Caco-2 (cell line): ENCODE data around the gene NFASC. TPM values are rescaled to one million over a fixed set of nuclear protein-coding genes. Genes with fewer than 3 reads are reported as not detected.

Experiments used
- BruUV-seq: library from RNA; stranded (reverse); fragments of 400-500 nt; replicated peaks from 2 replicates; lab custom pipeline; 2021; lab: Mats Ljungman, UMichigan
- CTCF ChIA-PET: fragments of 300-600 bp; sonication (Branson Sonifier 250); formaldehyde crosslinking; loops from one replicate; lab custom pipeline; 2022; ENCODE audit warnings: antibody characterized with exemption; lab: Charles Lee
- POLR2A ChIA-PET: fragments of 300-600 bp; sonication (Branson Sonifier 250); formaldehyde crosslinking; loops from one replicate; lab custom pipeline; 2022; ENCODE audit warnings: antibody characterized with exemption; lab: Charles Lee
- DNase-seq, 2 experiments: peaks; one replicate each; pipeline versions ENCODE4 v3.0.0 to v3.0.0-alpha.2; 2020 to 2022
- H3K27me3 ChIP-seq: replicated peaks from 2 replicates; pipeline ENCODE4 v1.6.0; 2011; ENCODE audit warnings: low read length; ENCODE audit not compliant: control insufficient read depth, insufficient read depth
- H3K36me3 ChIP-seq: 2 replicates; pipeline ENCODE4 v1.5.1; 2011; ENCODE audit warnings: low read length; ENCODE audit not compliant: control insufficient read depth, insufficient read depth
- H3K4me1 ChIP-seq: fragments of 250-450 bp; sonication (Bioruptor Pico); 2 replicates; pipeline ENCODE4 v1.5.1; 2020; ENCODE audit warnings: mild to moderate bottlenecking
- H3K4me3 ChIP-seq: 2 replicates; pipeline ENCODE4 v1.5.1; 2011; ENCODE audit warnings: low read depth, mild to moderate bottlenecking, control low read depth, low read length
- H3K9me3 ChIP-seq: fragments of 250-450 bp; sonication (Bioruptor Pico); 2 replicates; pipeline ENCODE4 v1.5.1; 2020; ENCODE audit warnings: mild to moderate bottlenecking, moderate library complexity
- H3K27ac Mint-ChIP-seq: one replicate; pipeline ENCODE4 v1.8.0; 2022; ENCODE audit warnings: mixed read lengths; ENCODE audit not compliant: unreplicated experiment
- H3K27me3 Mint-ChIP-seq: one replicate; pipeline ENCODE4 v1.8.0; 2022; ENCODE audit warnings: mixed read lengths; ENCODE audit not compliant: insufficient read depth, unreplicated experiment
- H3K36me3 Mint-ChIP-seq: one replicate; pipeline ENCODE4 v1.8.0; 2022; ENCODE audit warnings: mild to moderate bottlenecking, mixed read lengths; ENCODE audit not compliant: insufficient read depth, unreplicated experiment
- H3K4me1 Mint-ChIP-seq: one replicate; pipeline ENCODE4 v1.8.0; 2022; ENCODE audit warnings: low read depth, mixed read lengths; ENCODE audit not compliant: unreplicated experiment
- H3K4me3 Mint-ChIP-seq: one replicate; pipeline ENCODE4 v1.8.0; 2022; ENCODE audit warnings: mild to moderate bottlenecking, moderate library complexity, mixed read lengths; ENCODE audit not compliant: unreplicated experiment
- H3K9me3 Mint-ChIP-seq: one replicate; pipeline ENCODE4 v1.8.0; 2022; ENCODE audit warnings: mixed read lengths; ENCODE audit not compliant: unreplicated experiment
- CTCF ChIP-seq, 2 experiments: fragments of 200-600 bp in 1 of 2; IDR thresholded peaks; 1 replicate in 1 of 2; 2 replicates in 1 of 2; pipeline versions ENCODE4 v1.5.1 to v1.8.0; 2011 to 2022; ENCODE audit warnings: antibody characterized with exemption in 1 of 2, control low read depth in 1 of 2, inconsistent platforms in 1 of 2, low read depth in 1 of 2, low read length in 1 of 2, mild to moderate bottlenecking in 1 of 2, moderate library complexity in 1 of 2; ENCODE audit not compliant: insufficient read depth in 1 of 2, severe bottlenecking in 1 of 2, unreplicated experiment in 1 of 2
- intact Hi-C: fragments of 100-400 bp; cut with micrococcal nuclease; formaldehyde crosslinking; loops from one replicate; pipeline ENCODE4 v1.10.0; 2022; ENCODE audit not compliant: unreplicated experiment
- total RNA-seq: library from RNA; stranded (reverse); gene quantifications from 2 replicates; pipeline ENCODE4 v1.2.3, GENCODE V29; 2022

The NFASC gene
- total RNA-seq, 1 experiment from 2014 or later: 1.3 TPM

GRCh38 chr1:205004351-205004750 is 133.7 kb downstream of the NFASC start:
- H3K36me3 Mint-ChIP-seq: no peaks in the 10 kb centered on the region
- H3K4me1 Mint-ChIP-seq: peaks cover 10% of the 10 kb centered on the region
- BruUV-seq: no TSS peak
- POLR2A ChIA-PET: no interaction called here
- Histone ChIP-seq H3K9me3 (no peaks in the 10 kb centered on the region), H3K27me3 (no peaks in the 10 kb centered on the region), H3K4me1 (peaks cover 11% of the 10 kb centered on the region; the same call in 1 of the 2 replicates), H3K36me3 (no peaks in the 10 kb centered on the region), H3K4me3 (no peak overlapping the region)
- intact Hi-C loops: no loop called here
- TF ChIP-seq CTCF (IDR thresholded peaks at IDR 0.05; ENCODE audit: insufficient read depth in 1 of 2, low read depth in 1 of 2, low read length in 1 of 2, severe bottlenecking in 1 of 2, unreplicated experiment in 1 of 2): no peak
- no peaks in the 10 kb centered on the region for H3K9me3 Mint-ChIP-seq
- no peak overlapping the region for H3K4me3 Mint-ChIP-seq
- no peak overlapping the region for H3K27ac Mint-ChIP-seq
- CTCF ChIA-PET: interaction anchor here (1.5 kb wide), 1 partner anchor 15 kb away, joined by 6 read pairs; no protein-coding TSS in a partner anchor
- DNase-seq: no peak
- peaks cover 8% of the 10 kb centered on the region for H3K27me3 Mint-ChIP-seq

- no peak overlapping the region for H3K4me3 ChIP-seq
- peaks cover 7% of the 10 kb centered on the region for H3K4me1 ChIP-seq
- no peaks in the 10 kb centered on the region for H3K27me3 ChIP-seq
- no peaks in the 10 kb centered on the region for H3K9me3 Mint-ChIP-seq
- intact Hi-C loops: no loop called here
- no peak for TF ChIP-seq CTCF (IDR thresholded peaks at IDR 0.05; ENCODE audit: insufficient read depth in 1 of 2, low read depth in 1 of 2, low read length in 1 of 2, severe bottlenecking in 1 of 2, unreplicated experiment in 1 of 2)
- H3K4me1 Mint-ChIP-seq: peaks cover 1% of the 10 kb centered on the region
- ChIA-PET CTCF (no interaction called here), POLR2A (no interaction called here)
- DNase-seq: no peak
- no peaks in the 10 kb centered on the region for H3K36me3 ChIP-seq
- H3K36me3 Mint-ChIP-seq: no peaks in the 10 kb centered on the region
- H3K9me3 ChIP-seq: no peaks in the 10 kb centered on the region
- no TSS peak for BruUV-seq
- no peak overlapping the region for H3K27ac Mint-ChIP-seq
- no peak overlapping the region for H3K4me3 Mint-ChIP-seq
- H3K27me3 Mint-ChIP-seq: peaks cover 8% of the 10 kb centered on the region
Observed at GRCh38 chr1:205008896-205009295, 138.2 kb downstream of the NFASC start.

GRCh38 chr1:205009670-205010069 is 139.0 kb downstream of the NFASC start:
- no peaks in the 10 kb centered on the region for H3K4me1 Mint-ChIP-seq
- H3K27me3 Mint-ChIP-seq: peaks cover 8% of the 10 kb centered on the region
- TF ChIP-seq CTCF (IDR thresholded peaks at IDR 0.05; ENCODE audit: insufficient read depth in 1 of 2, low read depth in 1 of 2, low read length in 1 of 2, severe bottlenecking in 1 of 2, unreplicated experiment in 1 of 2): no peak
- intact Hi-C loops: no loop called here
- CTCF ChIA-PET: no interaction called here
- no peak for DNase-seq
- H3K4me3 Mint-ChIP-seq: no peak overlapping the region
- H3K9me3 Mint-ChIP-seq: no peaks in the 10 kb centered on the region
- Histone ChIP-seq H3K4me3 (no peak overlapping the region), H3K9me3 (no peaks in the 10 kb centered on the region), H3K27me3 (no peaks in the 10 kb centered on the region), H3K36me3 (no peaks in the 10 kb centered on the region), H3K4me1 (peaks cover 7% of the 10 kb centered on the region)
- BruUV-seq: no TSS peak
- no peaks in the 10 kb centered on the region for H3K36me3 Mint-ChIP-seq
- H3K27ac Mint-ChIP-seq: no peak overlapping the region
- POLR2A ChIA-PET: no interaction called here
